ENCODE results near the gene NDUFB7.
A peak's percentile ranks its signal among the peaks of the same experiment; 100 is the strongest.

Gene NDUFB7

GRCh38 chr19:14556662-14557188, 15.1 kb downstream of the NDUFB7 start (continued):
- TF ChIP-seq, protein P1, sequence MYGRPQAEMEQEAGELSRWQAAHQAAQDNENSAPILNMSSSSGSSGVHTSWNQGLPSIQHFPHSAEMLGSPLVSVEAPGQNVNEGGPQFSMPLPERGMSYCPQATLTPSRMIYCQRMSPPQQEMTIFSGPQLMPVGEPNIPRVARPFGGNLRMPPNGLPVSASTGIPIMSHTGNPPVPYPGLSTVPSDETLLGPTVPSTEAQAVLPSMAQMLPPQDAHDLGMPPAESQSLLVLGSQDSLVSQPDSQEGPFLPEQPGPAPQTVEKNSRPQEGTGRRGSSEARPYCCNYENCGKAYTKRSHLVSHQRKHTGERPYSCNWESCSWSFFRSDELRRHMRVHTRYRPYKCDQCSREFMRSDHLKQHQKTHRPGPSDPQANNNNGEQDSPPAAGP (tag by site-specific recombination; IDR thresholded peaks at IDR 0.05): 0 out of 2 replicates have a peak, but pooled peaks have one; percentile 22
- TF ChIP-seq ZNF560 (tag by site-specific recombination; IDR thresholded peaks at IDR 0.05; ENCODE audit: borderline replicate concordance) (peak; percentile 34; the same call in 1 of the 2 replicates), ZNF416 (tag by site-specific recombination; IDR thresholded peaks at IDR 0.05) (no peak), ZNF140 (tag by site-specific recombination; IDR thresholded peaks at IDR 0.05) (peak; percentile 59; the same call in 1 of the 2 replicates), ZNF2 (tag by site-specific recombination; IDR thresholded peaks at IDR 0.05) (peak; percentile 47; the same call in 1 of the 2 replicates), ZIC2 (tag by site-specific recombination; IDR thresholded peaks at IDR 0.05) (no peak), ZNF837 (tag by site-specific recombination; IDR thresholded peaks at IDR 0.05) (no peak), ZBTB20 (tag by site-specific recombination; IDR thresholded peaks at IDR 0.05) (no peak; the same call in none of the 2 replicates), SCRT1 (tag by site-specific recombination; IDR thresholded peaks at IDR 0.05; ENCODE audit: borderline replicate concordance) (no peak), ZNF449 (tag by site-specific recombination; IDR thresholded peaks at IDR 0.05) (no peak), ZBTB48 (tag by site-specific recombination; IDR thresholded peaks at IDR 0.05) (peak; percentile 26; the same call in 1 of the 2 replicates), ZNF639 (tag by site-specific recombination; IDR thresholded peaks at IDR 0.05) (0 out of 2 replicates have a peak, but pooled peaks have one; percentile 19), MYNN (tag by site-specific recombination; IDR thresholded peaks at IDR 0.05; ENCODE audit: borderline replicate concordance) (no peak), ZFP37 (tag by site-specific recombination; IDR thresholded peaks at IDR 0.05) (peak; percentile 51; the same call in 1 of the 2 replicates), ZNF623 (tag by site-specific recombination; IDR thresholded peaks at IDR 0.05) (peak; percentile 79), CTCF (tag by site-specific recombination; IDR thresholded peaks at IDR 0.05) (peak; percentile 93), ZNF423 (tag by site-specific recombination; IDR thresholded peaks at IDR 0.05) (no peak), IKZF3 (tag by site-specific recombination; IDR thresholded peaks at IDR 0.05) (no peak), GLIS2 (tag by site-specific recombination; IDR thresholded peaks at IDR 0.05) (no peak), ZNF544 (tag by site-specific recombination; IDR thresholded peaks at IDR 0.05) (no peak), ZNF776 (tag by site-specific recombination; IDR thresholded peaks at IDR 0.05; ENCODE audit: borderline replicate concordance) (no peak), ZNF239 (tag by site-specific recombination; IDR thresholded peaks at IDR 0.05) (no peak), HIC1 (tag by site-specific recombination; IDR thresholded peaks at IDR 0.05) (peak; percentile 40; the same call in 1 of the 2 replicates), ZNF10 (tag by site-specific recombination; IDR thresholded peaks at IDR 0.05) (no peak), ZNF248 (tag by site-specific recombination; IDR thresholded peaks at IDR 0.05) (no peak)
- TF ChIP-seq, protein P2, sequence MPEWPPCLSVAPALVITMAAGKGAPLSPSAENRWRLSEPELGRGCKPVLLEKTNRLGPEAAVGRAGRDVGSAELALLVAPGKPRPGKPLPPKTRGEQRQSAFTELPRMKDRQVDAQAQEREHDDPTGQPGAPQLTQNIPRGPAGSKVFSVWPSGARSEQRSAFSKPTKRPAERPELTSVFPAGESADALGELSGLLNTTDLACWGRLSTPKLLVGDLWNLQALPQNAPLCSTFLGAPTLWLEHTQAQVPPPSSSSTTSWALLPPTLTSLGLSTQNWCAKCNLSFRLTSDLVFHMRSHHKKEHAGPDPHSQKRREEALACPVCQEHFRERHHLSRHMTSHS (tag by site-specific recombination; IDR thresholded peaks at IDR 0.05): no peak
- TF ChIP-seq, protein P3, sequence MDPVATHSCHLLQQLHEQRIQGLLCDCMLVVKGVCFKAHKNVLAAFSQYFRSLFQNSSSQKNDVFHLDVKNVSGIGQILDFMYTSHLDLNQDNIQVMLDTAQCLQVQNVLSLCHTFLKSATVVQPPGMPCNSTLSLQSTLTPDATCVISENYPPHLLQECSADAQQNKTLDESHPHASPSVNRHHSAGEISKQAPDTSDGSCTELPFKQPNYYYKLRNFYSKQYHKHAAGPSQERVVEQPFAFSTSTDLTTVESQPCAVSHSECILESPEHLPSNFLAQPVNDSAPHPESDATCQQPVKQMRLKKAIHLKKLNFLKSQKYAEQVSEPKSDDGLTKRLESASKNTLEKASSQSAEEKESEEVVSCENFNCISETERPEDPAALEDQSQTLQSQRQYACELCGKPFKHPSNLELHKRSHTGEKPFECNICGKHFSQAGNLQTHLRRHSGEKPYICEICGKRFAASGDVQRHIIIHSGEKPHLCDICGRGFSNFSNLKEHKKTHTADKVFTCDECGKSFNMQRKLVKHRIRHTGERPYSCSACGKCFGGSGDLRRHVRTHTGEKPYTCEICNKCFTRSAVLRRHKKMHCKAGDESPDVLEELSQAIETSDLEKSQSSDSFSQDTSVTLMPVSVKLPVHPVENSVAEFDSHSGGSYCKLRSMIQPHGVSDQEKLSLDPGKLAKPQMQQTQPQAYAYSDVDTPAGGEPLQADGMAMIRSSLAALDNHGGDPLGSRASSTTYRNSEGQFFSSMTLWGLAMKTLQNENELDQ (tag by site-specific recombination; IDR thresholded peaks at IDR 0.05; ENCODE audit: low read depth): no peak

Measured in HEK293 (cell line).